HG02588 (cell line): ENCODE data around the gene SLC35G6.
"Not testable (repeated sequence)": the region's sequence is repeated elsewhere in the genome, so short reads cannot be mapped to it uniquely, and the experiment has no call there.

ENCODE experiments used
- ATAC-seq: cut with Tn5 transposase; IDR thresholded peaks from one replicate; pipeline ENCODE4 v1.9.1; 2021; ENCODE audit warnings: mild to moderate bottlenecking, moderate library complexity; ENCODE audit not compliant: unreplicated experiment

The SLC35G6 gene

GRCh38 chr17:7459961-7460545 lies 21.2 kb upstream of the SLC35G6 start:
- no peak for ATAC-seq

DNA sequence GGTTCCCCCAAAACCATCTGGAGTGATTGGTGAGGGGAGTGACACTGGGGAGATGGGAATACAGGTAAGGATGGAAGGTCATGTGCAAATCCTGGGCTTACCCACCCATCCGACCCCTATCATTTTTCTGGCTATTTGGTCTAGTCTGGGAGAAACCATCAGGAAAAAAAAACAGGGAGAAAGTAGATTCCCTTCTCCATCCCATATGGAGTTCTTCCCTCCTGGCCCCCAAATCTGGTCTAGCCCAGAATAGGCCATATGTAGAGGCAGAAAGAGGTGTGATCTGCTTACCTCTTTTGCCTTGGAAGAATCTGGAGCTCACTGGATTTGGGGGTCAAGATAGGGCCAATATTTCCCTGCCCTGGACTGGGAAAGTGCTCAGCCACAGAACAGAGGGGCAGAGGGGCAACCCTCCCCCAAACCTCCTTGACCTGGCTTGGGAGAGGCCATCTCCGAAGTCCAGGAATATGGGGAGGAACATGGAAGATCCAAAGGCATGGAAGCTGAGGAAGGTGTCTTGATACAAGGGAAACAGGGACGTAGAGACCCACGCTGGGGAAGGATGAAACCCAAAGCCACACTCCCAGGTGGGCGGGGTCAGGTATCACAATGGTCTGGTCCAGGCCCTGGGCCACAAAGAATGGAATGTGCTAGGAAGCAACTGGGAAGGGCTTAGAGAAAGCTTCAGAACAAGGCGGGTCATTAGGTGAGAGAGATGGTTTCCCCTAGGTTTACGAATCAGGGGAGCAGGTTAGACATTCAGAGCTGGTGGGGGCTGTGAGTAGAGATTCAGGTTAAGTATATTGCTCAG lies 20.2 kb upstream of the SLC35G6 start:
- ATAC-seq = no peak

- ATAC-seq = no peak
Observed at GRCh38 chr17:7462474-7463371, 18.5 kb upstream of the SLC35G6 start.

- ATAC-seq = no peak
Observed at GRCh38 chr17:7463372-7463846, 17.8 kb upstream of the SLC35G6 start.

GRCh38 chr17:7464081-7464480 lies 17.2 kb upstream of the SLC35G6 start:
- no peak for ATAC-seq

DNA sequence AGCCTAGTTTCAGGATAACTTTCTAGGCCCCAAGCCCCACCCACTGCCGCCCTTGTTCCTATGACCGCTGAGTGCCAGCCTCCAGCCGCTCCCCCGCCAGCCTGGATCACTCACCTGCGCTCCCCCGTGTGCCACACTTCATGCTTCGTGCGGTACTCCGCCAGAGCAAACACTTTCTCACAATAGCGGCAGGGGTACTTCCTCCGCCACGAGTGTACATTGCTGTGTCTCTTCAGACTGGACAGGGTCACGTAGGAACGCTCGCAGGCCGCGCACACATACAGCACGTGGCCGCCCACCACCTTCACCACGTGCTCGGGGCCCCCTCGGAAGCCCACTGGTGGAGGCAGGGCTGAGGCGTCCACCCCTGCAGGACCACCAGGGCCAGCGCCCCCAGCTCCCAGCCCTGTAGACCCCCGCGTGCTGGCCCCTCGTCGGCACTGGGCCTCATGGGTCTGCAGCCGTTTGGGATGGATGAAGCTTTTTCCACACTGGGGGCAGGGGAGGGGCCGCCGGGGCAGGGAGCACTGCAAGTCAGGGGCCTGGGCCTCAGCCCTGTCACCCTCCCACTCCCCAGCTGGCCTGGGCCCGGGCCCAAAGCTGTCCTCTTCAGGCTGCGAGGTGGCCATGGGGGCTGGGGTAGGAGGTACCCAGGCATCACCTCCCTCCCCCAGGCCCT lies 15.5 kb upstream of the SLC35G6 start:
- no peak for ATAC-seq

GRCh38 chr17:7466318-7466638 lies 15.0 kb upstream of the SLC35G6 start:
- no peak for ATAC-seq

- ATAC-seq = no peak
Observed at GRCh38 chr17:7466639-7467341, 14.5 kb upstream of the SLC35G6 start.

DNA sequence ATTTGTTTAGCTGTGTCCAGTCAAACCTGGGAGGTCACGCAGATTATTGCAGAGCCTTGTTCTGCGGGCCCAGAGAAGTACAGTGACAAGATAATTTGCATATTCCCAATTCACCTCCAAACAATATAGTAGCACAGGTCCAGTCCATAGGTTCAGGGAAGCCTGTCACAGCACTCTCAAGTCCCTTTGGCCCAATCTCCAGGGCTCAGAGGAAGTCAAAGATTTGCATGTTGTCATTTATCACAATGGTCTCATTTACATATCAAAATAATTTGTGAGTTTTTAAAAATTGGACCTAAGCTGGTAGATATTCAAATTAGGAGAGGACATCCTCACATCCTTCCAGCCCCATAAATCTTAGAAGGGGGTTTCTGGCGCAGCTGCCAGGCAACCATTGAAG lies 13.7 kb upstream of the SLC35G6 start:
- ATAC-seq = no peak

- no peak for ATAC-seq
Observed at GRCh38 chr17:7468290-7468689, 13.0 kb upstream of the SLC35G6 start.

GRCh38 chr17:7468804-7469389 lies 12.3 kb upstream of the SLC35G6 start:
- ATAC-seq = no peak

DNA sequence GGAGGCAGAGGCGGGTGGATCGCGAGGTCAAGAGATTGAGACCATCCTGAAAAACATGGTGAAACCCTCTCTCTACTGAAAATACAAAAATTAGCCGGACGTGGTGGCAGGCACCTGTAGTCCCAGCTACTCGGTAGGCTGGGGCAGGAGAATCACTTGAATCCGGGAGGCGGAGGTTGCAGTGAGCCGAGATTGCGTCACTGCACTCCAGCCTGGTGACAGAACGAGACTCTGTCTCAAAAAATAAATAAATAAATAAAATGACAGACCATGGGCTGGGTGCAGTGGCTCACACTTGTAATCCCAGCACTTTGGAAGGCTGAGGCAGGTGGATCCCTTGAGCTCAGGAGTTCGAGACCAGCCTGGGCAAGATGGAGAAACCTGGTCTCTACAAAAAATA lies 11.4 kb upstream of the SLC35G6 start:
- not testable (repeated sequence) for ATAC-seq

DNA sequence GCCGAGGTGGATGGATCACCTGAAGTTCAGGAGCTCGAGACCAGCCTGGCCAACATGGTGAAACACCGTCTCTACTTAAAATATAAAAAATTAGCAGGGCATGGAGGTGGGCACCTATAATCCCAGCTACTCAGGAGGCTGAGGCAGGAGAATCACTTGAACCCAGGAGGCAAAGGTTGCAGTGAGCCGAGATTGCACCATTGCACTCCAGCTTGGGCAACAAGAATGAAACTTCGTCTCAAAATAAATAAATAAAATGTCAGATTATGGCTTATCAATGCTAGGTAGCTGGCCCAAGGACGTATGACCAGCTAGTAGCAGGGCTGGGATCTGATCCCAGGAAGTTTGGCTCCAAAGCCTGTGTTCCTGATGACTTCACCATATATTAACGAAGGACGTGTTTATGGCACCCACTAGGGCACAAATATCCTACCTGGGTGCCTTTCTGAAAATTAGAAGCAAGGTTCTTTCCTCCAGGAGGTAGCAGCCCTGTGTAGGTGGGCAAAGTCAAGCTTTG lies 10.7 kb upstream of the SLC35G6 start:
- not testable (repeated sequence) for ATAC-seq

DNA sequence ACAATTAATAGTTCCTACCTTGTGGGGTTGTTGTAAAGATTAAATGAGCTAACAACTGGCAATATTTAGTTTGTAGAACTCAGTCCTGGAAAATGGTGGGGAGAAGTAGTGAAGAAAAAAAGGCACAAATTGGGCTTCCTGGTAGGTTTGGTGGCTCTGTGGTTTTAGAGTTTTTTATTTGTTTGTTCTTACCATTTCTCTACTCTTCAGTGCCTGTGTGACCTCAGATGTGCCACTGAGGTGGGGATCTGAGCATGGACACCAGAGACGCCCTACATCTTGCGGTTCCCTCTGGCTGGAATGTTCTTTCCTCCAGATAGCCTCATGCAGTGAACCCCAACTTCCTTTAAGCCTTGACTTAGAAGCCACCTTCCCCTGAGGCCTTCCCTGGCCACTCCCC lies 9.5 kb upstream of the SLC35G6 start:
- no peak for ATAC-seq

GRCh38 chr17:7474767-7475166 lies 6.5 kb upstream of the SLC35G6 start:
- ATAC-seq = not testable (repeated sequence)

DNA sequence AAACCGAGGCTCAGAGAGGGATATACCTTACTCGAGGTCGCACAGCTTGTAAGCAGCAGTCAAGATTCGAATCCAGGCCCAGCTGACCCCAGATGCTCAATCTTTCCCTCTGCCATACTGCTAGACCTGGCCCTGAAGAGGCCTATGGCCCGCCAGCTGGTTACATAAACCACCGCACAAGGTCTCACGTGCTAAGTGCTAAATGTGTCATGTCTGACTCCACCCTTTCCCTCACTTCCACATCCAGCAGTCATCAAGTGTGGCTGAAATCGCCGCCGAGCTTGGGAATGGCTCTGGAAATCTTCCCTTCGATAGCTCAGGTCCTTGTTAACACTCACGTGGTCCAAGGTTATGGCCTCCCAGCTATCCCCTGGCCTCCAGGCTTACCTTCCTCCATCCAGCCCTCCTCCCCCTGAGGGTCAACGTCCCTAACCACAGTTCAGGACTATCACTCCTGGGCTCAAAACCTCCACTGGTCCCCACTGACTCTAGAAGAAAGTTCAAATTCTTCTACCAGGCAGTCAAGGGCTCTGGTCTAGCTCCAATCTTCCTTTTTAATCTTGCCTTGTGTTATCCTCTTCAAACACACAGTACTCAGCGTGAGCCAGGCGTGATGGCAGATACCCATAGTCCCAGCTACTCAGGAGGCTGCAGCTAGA lies 5.4 kb upstream of the SLC35G6 start:
- ATAC-seq = no peak

GRCh38 chr17:7476494-7476893 lies 4.8 kb upstream of the SLC35G6 start:
- ATAC-seq = no peak

DNA sequence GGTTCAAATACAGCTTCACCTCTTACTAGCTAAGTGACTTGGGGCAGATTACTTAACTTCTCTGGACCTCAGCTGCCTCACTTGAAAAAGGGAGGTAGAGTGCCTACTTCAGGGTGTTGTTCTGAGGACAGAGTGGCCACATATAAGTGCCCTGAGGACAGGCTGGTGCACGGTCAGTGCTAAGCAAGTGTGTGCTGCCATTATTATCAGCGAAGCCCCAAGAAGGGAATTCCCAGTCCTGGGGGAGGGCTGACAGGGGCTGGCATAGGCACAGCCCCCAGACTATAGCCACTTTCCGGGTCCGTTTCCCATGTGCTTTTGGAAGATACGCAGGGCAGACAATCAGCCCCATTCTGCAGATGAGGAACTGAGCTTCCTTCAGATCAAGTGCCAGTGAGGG lies 4.3 kb upstream of the SLC35G6 start:
- no peak for ATAC-seq
